GM23338 (cell line): ENCODE data around the gene KIAA1328. TPM values are rescaled to one million over a fixed set of nuclear protein-coding genes. Genes with fewer than 3 reads are reported as not detected.

Experiments
- ATAC-seq: fragments of 200-7000 bp; cut with Tn5 transposase; 3 replicates; pipeline ENCODE4 v1.9.1; 2020
- DNase-seq: peaks from one replicate; pipeline ENCODE4 v3.0.0-alpha.2; 2015; ENCODE audit warnings: low spot score
- H2AFZ ChIP-seq: fragments of 200-600 bp; sonication (generic); 2 replicates; pipeline ENCODE4 v1.8.0; 2016; ENCODE audit warnings: antibody characterized with exemption, mild to moderate bottlenecking, moderate library complexity
- H3F3A ChIP-seq: fragments of 200-600 bp; sonication (generic); replicated peaks from 2 replicates; pipeline ENCODE4 v1.8.0; 2017; ENCODE audit warnings: antibody characterized with exemption, mixed run types, low read depth
- H3K27ac ChIP-seq: fragments of 200-600 bp; sonication (generic); 2 replicates; pipeline ENCODE4 v1.6.1; 2016; ENCODE audit warnings: low read depth
- H3K27me3 ChIP-seq: fragments of 200-600 bp; sonication (generic); 2 replicates; pipeline ENCODE4 v1.8.0; 2016; ENCODE audit warnings: mild to moderate bottlenecking, mixed run types, moderate library complexity; ENCODE audit not compliant: insufficient read depth
- H3K36me3 ChIP-seq: fragments of 200-600 bp; sonication (generic); 2 replicates; pipeline ENCODE4 v1.8.0; 2016; ENCODE audit warnings: mild to moderate bottlenecking; ENCODE audit not compliant: insufficient read depth
- H3K4me1 ChIP-seq: fragments of 200-600 bp; sonication (generic); 2 replicates; pipeline ENCODE4 v1.8.0; 2016; ENCODE audit warnings: mild to moderate bottlenecking, moderate library complexity; ENCODE audit not compliant: insufficient read depth
- H3K4me2 ChIP-seq: fragments of 200-600 bp; sonication (generic); 2 replicates; pipeline ENCODE4 v1.7.1; 2017; ENCODE audit warnings: mixed run types
- H3K4me3 ChIP-seq: fragments of 200-600 bp; sonication (generic); 2 replicates; pipeline ENCODE4 v1.6.1; 2016; ENCODE audit warnings: mixed run types
- H3K79me2 ChIP-seq: fragments of 200-600 bp; sonication (generic); replicated peaks from 2 replicates; pipeline ENCODE4 v1.8.0; 2017; ENCODE audit warnings: mild to moderate bottlenecking; ENCODE audit not compliant: insufficient read depth
- H3K9me2 ChIP-seq: fragments of 200-600 bp; sonication (generic); 2 replicates; pipeline ENCODE4 v1.8.0; 2017; ENCODE audit not compliant: insufficient read depth
- H4K20me1 ChIP-seq: fragments of 200-600 bp; sonication (generic); replicated peaks from 2 replicates; pipeline ENCODE4 v1.8.0; 2017; ENCODE audit warnings: mild to moderate bottlenecking; ENCODE audit not compliant: insufficient read depth
- H3K27ac Mint-ChIP-seq: 2 replicates; pipeline ENCODE4 v1.8.0; 2020; ENCODE audit warnings: inconsistent platforms, mild to moderate bottlenecking, moderate library complexity, mixed read lengths
- H3K27me3 Mint-ChIP-seq: 3 replicates; pipeline ENCODE4 v1.8.0; 2022; ENCODE audit warnings: low read depth, mild to moderate bottlenecking, moderate library complexity, mixed read lengths, inconsistent platforms; ENCODE audit not compliant: insufficient read depth, poor library complexity
- H3K36me3 Mint-ChIP-seq: 3 replicates; pipeline ENCODE4 v1.8.0; 2021; ENCODE audit warnings: low read depth, mild to moderate bottlenecking, inconsistent platforms, moderate library complexity, mixed read lengths
- H3K4me1 Mint-ChIP-seq: 3 replicates; pipeline ENCODE4 v1.8.0; 2020; ENCODE audit warnings: mild to moderate bottlenecking, inconsistent platforms, mixed read lengths
- H3K4me3 Mint-ChIP-seq: 3 replicates; pipeline ENCODE4 v1.8.0; 2021; ENCODE audit warnings: moderate library complexity, mild to moderate bottlenecking, inconsistent platforms, mixed read lengths
- H3K9me3 Mint-ChIP-seq: 3 replicates; pipeline ENCODE4 v1.8.0; 2020; ENCODE audit warnings: moderate library complexity, mild to moderate bottlenecking, inconsistent platforms, mixed read lengths
- ETS1 ChIP-seq: IDR thresholded peaks from 2 replicates; pipeline ENCODE4 v1.6.1; 2016; ENCODE audit warnings: antibody characterized with exemption
- JUNB ChIP-seq: IDR thresholded peaks from one replicate; pipeline ENCODE4 v1.6.1; 2016; ENCODE audit warnings: antibody characterized with exemption; ENCODE audit not compliant: unreplicated experiment
- NANOG ChIP-seq: IDR thresholded peaks from 2 replicates; pipeline ENCODE4 v1.6.1; 2016; ENCODE audit warnings: antibody characterized with exemption, borderline replicate concordance
- STAT1 ChIP-seq: IDR thresholded peaks from one replicate; pipeline ENCODE4 v1.6.1; 2016; ENCODE audit warnings: antibody characterized with exemption; ENCODE audit not compliant: unreplicated experiment
- ZNF114 ChIP-seq: fragments of 250-450 bp; sonication (Bioruptor Pico); IDR thresholded peaks from 2 replicates; pipeline ENCODE4 v1.5.0; 2020; ENCODE audit warnings: mild to moderate bottlenecking, moderate library complexity
- ZNF331 ChIP-seq: fragments of 250-450 bp; sonication (Bioruptor Pico); IDR thresholded peaks from 2 replicates; pipeline ENCODE4 v1.5.0; 2020; ENCODE audit warnings: low read depth, mild to moderate bottlenecking, moderate library complexity
- polyA plus RNA-seq: library from polyadenylated mRNA; unstranded; fragments of >200 nt; fragmentation: Nextera tagmentation; extraction: Ambion mirVana; gene quantifications from 2 replicates; pipeline ENCODE4 v1.2.1, GENCODE V29; 2016
- total RNA-seq: library from RNA; depleted of rRNA; stranded (reverse); fragments of >200 nt; shearing (Covaris generic); gene quantifications from 2 replicates; pipeline ENCODE4 v1.2.3, GENCODE V29; 2014
- TF ChIP-seq, protein P1 (sequence below), 2 experiments: fragments of 200-600 bp in 1 of 2; sonication (generic) in 1 of 2; conservative IDR thresholded peaks; 2 replicates each; pipeline versions ENCODE4 v1.5.1 to v1.6.1; 2016 to 2017; ENCODE audit warnings: antibody characterized with exemption in 2 of 2, low read depth in 2 of 2, mild to moderate bottlenecking in 2 of 2, moderate library complexity in 1 of 2
- TF ChIP-seq, protein P2 (sequence below): fragments of 250-450 bp; sonication (Bioruptor Pico); IDR thresholded peaks from 2 replicates; pipeline ENCODE4 v1.5.0; 2020; ENCODE audit warnings: mild to moderate bottlenecking, moderate library complexity

KIAA1328 gene
- total and polyA plus RNA-seq, 2 experiments from 2014 or later: 5.2 to 8.4 TPM

DNA sequence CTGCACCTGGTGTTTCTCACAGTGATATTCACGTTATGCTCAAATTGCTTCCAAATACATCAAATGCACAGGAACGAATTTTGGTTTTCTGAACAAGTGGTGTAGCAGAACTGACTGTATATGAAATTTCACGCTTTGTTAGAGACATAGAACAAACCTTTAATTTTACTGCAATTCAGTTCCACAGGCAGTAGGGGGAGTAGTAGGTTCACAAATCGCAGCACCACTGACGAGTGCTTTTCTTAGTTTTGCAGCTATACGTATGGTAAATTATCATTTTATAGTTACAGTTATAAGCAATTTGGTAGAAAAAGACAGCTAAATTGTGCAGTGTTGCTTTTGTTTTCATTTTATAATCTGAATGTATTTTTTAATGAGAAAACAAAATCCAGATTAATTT is 113.3 kb downstream of the KIAA1328 start:
- Mint-ChIP-seq H3K27me3 (peaks cover 2% of the 10 kb centered on the region), H3K9me3 (no peaks in the 10 kb centered on the region; the same call in 1 of the 3 replicates)
- peak; percentile 66 for DNase-seq

DNA sequence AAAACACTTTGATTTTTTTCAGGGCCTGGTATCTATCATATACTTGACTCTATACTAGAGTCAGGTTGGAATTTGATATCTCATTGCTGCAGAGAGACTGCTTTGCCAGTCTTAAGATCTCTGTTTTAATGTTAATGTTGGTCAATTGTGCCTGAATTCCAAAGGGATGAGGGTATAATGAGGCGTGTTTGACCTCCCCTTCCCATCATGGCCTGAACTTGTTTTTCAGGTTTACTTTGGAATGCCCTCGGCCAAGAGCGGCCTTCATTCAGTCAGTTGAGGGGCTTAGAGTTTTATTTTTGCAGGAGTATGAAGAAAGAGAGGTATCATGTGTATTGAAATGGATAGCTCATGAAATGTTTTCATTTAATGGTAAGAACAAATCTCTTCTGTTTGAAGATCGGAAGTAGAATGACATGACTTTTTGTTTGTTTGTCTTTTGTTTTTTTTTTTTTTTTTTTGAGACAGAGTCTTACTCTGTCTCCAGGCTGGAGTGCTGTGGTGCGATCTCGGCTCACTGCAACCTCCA is 119.0 kb downstream of the KIAA1328 start:
- ATAC-seq (peak; percentile 93), DNase-seq (peak; percentile 97)
- peaks cover 48% of the 10 kb centered on the region for H3K4me1 Mint-ChIP-seq
- Histone ChIP-seq H3K4me2 (no peak overlapping the region), H2AFZ (no peak overlapping the region), H4K20me1 (no peaks in the 10 kb centered on the region), H3K4me3 (no peak overlapping the region), H3K4me1 (peaks cover 30% of the 10 kb centered on the region), H3K27me3 (no peaks in the 10 kb centered on the region), H3K27ac (peak overlapping the region; percentile 67), H3K36me3 (no peaks in the 10 kb centered on the region), H3F3A (no peaks in the 10 kb centered on the region), H3K79me2 (no peaks in the 10 kb centered on the region), H3K9me2 (no peaks in the 10 kb centered on the region)
- H3K27ac Mint-ChIP-seq: peak overlapping the region; percentile 99
- peaks cover 7% of the 10 kb centered on the region; the same call in 2 of the 3 replicates for H3K36me3 Mint-ChIP-seq
- peak; percentile 91; the same call in 1 of the 2 replicates for TF ChIP-seq NANOG
- no peak for TF ChIP-seq JUNB
- peak overlapping the region; percentile 55 for H3K4me3 Mint-ChIP-seq
- H3K9me3 Mint-ChIP-seq: peaks cover 3% of the 10 kb centered on the region
- peaks cover 8% of the 10 kb centered on the region for H3K27me3 Mint-ChIP-seq

More for the DNA sequence above, 113.3 kb downstream of the KIAA1328 start:
- H4K20me1 ChIP-seq: no peaks in the 10 kb centered on the region
- Mint-ChIP-seq H3K27ac (no peak overlapping the region), H3K4me1 (peaks cover 29% of the 10 kb centered on the region), H3K4me3 (no peak overlapping the region), H3K36me3 (peaks cover 4% of the 10 kb centered on the region; the same call in 1 of the 3 replicates)
- H3K36me3 ChIP-seq: no peaks in the 10 kb centered on the region
- no peak overlapping the region for H2AFZ ChIP-seq
- no peak for TF ChIP-seq ZNF331
- TF ChIP-seq, protein P1, sequence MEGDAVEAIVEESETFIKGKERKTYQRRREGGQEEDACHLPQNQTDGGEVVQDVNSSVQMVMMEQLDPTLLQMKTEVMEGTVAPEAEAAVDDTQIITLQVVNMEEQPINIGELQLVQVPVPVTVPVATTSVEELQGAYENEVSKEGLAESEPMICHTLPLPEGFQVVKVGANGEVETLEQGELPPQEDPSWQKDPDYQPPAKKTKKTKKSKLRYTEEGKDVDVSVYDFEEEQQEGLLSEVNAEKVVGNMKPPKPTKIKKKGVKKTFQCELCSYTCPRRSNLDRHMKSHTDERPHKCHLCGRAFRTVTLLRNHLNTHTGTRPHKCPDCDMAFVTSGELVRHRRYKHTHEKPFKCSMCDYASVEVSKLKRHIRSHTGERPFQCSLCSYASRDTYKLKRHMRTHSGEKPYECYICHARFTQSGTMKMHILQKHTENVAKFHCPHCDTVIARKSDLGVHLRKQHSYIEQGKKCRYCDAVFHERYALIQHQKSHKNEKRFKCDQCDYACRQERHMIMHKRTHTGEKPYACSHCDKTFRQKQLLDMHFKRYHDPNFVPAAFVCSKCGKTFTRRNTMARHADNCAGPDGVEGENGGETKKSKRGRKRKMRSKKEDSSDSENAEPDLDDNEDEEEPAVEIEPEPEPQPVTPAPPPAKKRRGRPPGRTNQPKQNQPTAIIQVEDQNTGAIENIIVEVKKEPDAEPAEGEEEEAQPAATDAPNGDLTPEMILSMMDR (conservative IDR thresholded peaks at IDR 0.05; ENCODE audit: low read depth in 2 of 2): peak; percentile 88 to 98
- no peaks in the 10 kb centered on the region for H3F3A ChIP-seq
- no peak overlapping the region for H3K27ac ChIP-seq
- 0 out of 2 replicates have a peak, but pooled peaks cover 6% of the 10 kb centered on the region for H3K4me1 ChIP-seq
- H3K27me3 ChIP-seq: no peaks in the 10 kb centered on the region
- peak; percentile 68 for ATAC-seq
- no peaks in the 10 kb centered on the region; the same call in 1 of the 2 replicates for H3K9me2 ChIP-seq
- H3K79me2 ChIP-seq: no peaks in the 10 kb centered on the region
- no peak overlapping the region for H3K4me3 ChIP-seq
- no peak overlapping the region for H3K4me2 ChIP-seq

DNA sequence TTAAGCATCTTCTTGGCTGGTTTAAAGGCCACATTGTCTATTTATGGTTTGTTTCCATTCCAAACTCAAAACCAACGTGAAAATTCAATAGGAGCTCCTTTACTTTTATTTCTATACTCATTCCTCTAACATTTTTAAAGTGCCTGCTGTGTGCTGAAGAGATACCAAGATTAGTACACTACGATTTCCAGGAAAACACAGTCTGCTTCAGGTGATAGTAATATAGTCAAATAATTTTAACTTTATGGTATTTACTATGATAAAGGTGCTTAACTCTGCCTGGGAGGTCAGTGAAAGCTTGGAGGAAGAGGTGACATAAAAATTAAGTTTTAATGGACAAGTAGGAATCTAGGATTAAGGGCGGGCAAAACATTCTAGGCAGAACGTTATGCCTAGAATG is 121.4 kb downstream of the KIAA1328 start:
- H3F3A ChIP-seq: no peaks in the 10 kb centered on the region
- ATAC-seq (no peak), DNase-seq (no peak)
- peaks cover 38% of the 10 kb centered on the region for H3K4me1 Mint-ChIP-seq
- H3K9me3 Mint-ChIP-seq: peaks cover 3% of the 10 kb centered on the region
- no peak overlapping the region for H3K27ac ChIP-seq
- H3K27me3 ChIP-seq: no peaks in the 10 kb centered on the region
- H3K4me3 Mint-ChIP-seq: no peak overlapping the region
- H3K79me2 ChIP-seq: no peaks in the 10 kb centered on the region
- H3K27me3 Mint-ChIP-seq: peaks cover 8% of the 10 kb centered on the region
- H3K27ac Mint-ChIP-seq: no peak overlapping the region
- H3K36me3 Mint-ChIP-seq: peaks cover 7% of the 10 kb centered on the region; the same call in 2 of the 3 replicates
- H3K4me2 ChIP-seq: no peak overlapping the region
- no peaks in the 10 kb centered on the region for H3K36me3 ChIP-seq
- no peak overlapping the region for H3K4me3 ChIP-seq
- no peaks in the 10 kb centered on the region for H3K9me2 ChIP-seq
- H4K20me1 ChIP-seq: no peaks in the 10 kb centered on the region
- no peak overlapping the region for H2AFZ ChIP-seq
- peaks cover 30% of the 10 kb centered on the region for H3K4me1 ChIP-seq
- TF ChIP-seq STAT1 (no peak), NANOG (no peak), ETS1 (no peak), ZNF114 (CRISPR knock-in tag) (no peak)
- TF ChIP-seq, protein P2, sequence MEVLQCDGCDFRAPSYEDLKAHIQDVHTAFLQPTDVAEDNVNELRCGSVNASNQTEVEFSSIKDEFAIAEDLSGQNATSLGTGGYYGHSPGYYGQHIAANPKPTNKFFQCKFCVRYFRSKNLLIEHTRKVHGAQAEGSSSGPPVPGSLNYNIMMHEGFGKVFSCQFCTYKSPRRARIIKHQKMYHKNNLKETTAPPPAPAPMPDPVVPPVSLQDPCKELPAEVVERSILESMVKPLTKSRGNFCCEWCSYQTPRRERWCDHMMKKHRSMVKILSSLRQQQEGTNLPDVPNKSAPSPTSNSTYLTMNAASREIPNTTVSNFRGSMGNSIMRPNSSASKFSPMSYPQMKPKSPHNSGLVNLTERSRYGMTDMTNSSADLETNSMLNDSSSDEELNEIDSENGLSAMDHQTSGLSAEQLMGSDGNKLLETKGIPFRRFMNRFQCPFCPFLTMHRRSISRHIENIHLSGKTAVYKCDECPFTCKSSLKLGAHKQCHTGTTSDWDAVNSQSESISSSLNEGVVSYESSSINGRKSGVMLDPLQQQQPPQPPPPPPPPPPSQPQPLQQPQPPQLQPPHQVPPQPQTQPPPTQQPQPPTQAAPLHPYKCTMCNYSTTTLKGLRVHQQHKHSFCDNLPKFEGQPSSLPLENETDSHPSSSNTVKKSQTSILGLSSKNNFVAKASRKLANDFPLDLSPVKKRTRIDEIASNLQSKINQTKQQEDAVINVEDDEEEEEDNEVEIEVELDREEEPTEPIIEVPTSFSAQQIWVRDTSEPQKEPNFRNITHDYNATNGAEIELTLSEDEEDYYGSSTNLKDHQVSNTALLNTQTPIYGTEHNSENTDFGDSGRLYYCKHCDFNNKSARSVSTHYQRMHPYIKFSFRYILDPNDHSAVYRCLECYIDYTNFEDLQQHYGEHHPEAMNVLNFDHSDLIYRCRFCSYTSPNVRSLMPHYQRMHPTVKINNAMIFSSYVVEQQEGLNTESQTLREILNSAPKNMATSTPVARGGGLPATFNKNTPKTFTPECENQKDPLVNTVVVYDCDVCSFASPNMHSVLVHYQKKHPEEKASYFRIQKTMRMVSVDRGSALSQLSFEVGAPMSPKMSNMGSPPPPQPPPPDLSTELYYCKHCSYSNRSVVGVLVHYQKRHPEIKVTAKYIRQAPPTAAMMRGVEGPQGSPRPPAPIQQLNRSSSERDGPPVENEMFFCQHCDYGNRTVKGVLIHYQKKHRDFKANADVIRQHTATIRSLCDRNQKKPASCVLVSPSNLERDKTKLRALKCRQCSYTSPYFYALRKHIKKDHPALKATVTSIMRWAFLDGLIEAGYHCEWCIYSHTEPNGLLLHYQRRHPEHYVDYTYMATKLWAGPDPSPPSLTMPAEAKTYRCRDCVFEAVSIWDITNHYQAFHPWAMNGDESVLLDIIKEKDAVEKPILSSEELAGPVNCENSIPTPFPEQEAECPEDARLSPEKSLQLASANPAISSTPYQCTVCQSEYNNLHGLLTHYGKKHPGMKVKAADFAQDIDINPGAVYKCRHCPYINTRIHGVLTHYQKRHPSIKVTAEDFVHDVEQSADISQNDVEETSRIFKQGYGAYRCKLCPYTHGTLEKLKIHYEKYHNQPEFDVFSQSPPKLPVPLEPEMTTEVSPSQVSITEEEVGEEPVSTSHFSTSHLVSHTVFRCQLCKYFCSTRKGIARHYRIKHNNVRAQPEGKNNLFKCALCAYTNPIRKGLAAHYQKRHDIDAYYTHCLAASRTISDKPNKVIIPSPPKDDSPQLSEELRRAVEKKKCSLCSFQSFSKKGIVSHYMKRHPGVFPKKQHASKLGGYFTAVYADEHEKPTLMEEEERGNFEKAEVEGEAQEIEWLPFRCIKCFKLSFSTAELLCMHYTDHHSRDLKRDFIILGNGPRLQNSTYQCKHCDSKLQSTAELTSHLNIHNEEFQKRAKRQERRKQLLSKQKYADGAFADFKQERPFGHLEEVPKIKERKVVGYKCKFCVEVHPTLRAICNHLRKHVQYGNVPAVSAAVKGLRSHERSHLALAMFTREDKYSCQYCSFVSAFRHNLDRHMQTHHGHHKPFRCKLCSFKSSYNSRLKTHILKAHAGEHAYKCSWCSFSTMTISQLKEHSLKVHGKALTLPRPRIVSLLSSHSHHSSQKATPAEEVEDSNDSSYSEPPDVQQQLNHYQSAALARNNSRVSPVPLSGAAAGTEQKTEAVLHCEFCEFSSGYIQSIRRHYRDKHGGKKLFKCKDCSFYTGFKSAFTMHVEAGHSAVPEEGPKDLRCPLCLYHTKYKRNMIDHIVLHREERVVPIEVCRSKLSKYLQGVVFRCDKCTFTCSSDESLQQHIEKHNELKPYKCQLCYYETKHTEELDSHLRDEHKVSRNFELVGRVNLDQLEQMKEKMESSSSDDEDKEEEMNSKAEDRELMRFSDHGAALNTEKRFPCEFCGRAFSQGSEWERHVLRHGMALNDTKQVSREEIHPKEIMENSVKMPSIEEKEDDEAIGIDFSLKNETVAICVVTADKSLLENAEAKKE (CRISPR knock-in tag): no peak
